ENCODE measurements around the gene CLEC9A. TPM values are rescaled to one million over a fixed set of nuclear protein-coding genes. Genes with fewer than 3 reads are reported as not detected.
"Not testable (repeated sequence)": the region's sequence is repeated elsewhere in the genome, so short reads cannot be mapped to it uniquely, and the experiment has no call there.

The CLEC9A gene
- total and polyA plus RNA-seq, 4 donors: 0.03 to 0.14 TPM; not detected in 2

GRCh38 chr12:10025236-10025635 is 5.2 kb upstream of the CLEC9A start:
- H3K4me3 ChIP-seq (ENCODE audit: low read depth in 1 of 3, low read length in 3 of 3): no peak overlapping the region
- H3K9ac ChIP-seq (ENCODE audit: low read depth in 1 of 2, low read length in 2 of 2): no peak overlapping the region
- no peaks in the 10 kb centered on the region for H3K36me3 ChIP-seq (ENCODE audit: control insufficient read depth in 4 of 4, insufficient read depth in 3 of 4, low read depth in 1 of 4, low read length in 3 of 4)
- H3K27me3 ChIP-seq (ENCODE audit: control insufficient read depth in 4 of 4, insufficient read depth in 4 of 4, low read length in 3 of 4): no peaks in the 10 kb centered on the region
- 92% methylated on average over 3 of the region's 3 CpGs for WGBS
- TF ChIP-seq RAD21 (IDR thresholded peaks at IDR 0.05) (no peak), HNF4G (IDR thresholded peaks at IDR 0.05) (no peak), NR2F2 (IDR thresholded peaks at IDR 0.05) (no peak), ZBTB33 (IDR thresholded peaks at IDR 0.05) (no peak), SP1 (IDR thresholded peaks at IDR 0.05) (no peak), EGR1 (IDR thresholded peaks at IDR 0.05; ENCODE audit: low read depth in 2 of 2) (no peak)
- H3K4me1 ChIP-seq (ENCODE audit: control insufficient read depth in 4 of 4, insufficient read depth in 4 of 4, low read length in 3 of 4): no peaks in the 10 kb centered on the region
- DNase-seq (ENCODE audit: low spot score): no peak
- no peak overlapping the region for H3K27ac ChIP-seq (ENCODE audit: low read depth in 1 of 2, low read length in 2 of 2)
- H3K9me3 ChIP-seq (ENCODE audit: control insufficient read depth in 4 of 4, low read length in 3 of 4): no peaks in the 10 kb centered on the region

- DNase-seq (ENCODE audit: low spot score); H3K9ac ChIP-seq (ENCODE audit: low read depth in 1 of 2, low read length in 2 of 2); H3K4me1 ChIP-seq (ENCODE audit: control insufficient read depth in 4 of 4, insufficient read depth in 4 of 4, low read length in 3 of 4); H3K4me3 ChIP-seq (ENCODE audit: low read depth in 1 of 3, low read length in 3 of 3); H3K27ac ChIP-seq (ENCODE audit: low read depth in 1 of 2, low read length in 2 of 2); H3K27me3 ChIP-seq (ENCODE audit: control insufficient read depth in 4 of 4, insufficient read depth in 4 of 4, low read length in 3 of 4); H3K9me3 ChIP-seq (ENCODE audit: control insufficient read depth in 4 of 4, low read length in 3 of 4); H3K36me3 ChIP-seq (ENCODE audit: control insufficient read depth in 4 of 4, insufficient read depth in 3 of 4, low read depth in 1 of 4, low read length in 3 of 4): not testable (repeated sequence)
- 88% methylated on average over 4 of the region's 4 CpGs for WGBS
Observed at GRCh38 chr12:10026666-10027065, 3.8 kb upstream of the CLEC9A start.

DNA sequence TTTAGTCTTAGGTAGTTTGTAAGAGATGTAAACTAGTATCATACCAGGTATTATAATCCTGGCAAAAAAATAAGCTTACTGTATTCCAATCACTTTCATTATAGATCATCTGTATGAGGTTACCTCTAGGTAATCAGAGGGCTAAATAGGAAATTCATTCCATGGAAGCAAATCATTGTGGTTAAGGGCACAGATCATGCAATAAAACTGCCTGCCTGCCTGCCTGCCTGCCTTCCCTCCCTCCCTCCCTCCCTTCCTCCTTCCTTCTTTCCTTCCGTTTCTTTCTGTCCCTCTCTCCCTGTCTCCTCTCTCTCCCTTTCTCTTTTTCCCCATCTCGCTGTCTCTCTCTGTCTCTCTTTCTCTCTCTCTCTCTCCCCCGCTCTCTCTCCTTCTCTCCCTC is 3.2 kb upstream of the CLEC9A start:
- no peaks in the 10 kb centered on the region for H3K36me3 ChIP-seq (ENCODE audit: control insufficient read depth in 4 of 4, insufficient read depth in 3 of 4, low read depth in 1 of 4, low read length in 3 of 4)
- no peaks in the 10 kb centered on the region for H3K4me1 ChIP-seq (ENCODE audit: control insufficient read depth in 4 of 4, insufficient read depth in 4 of 4, low read length in 3 of 4)
- WGBS: 76% methylated on average over 3 of the region's 3 CpGs
- H3K9me3 ChIP-seq (ENCODE audit: control insufficient read depth in 4 of 4, low read length in 3 of 4): no peaks in the 10 kb centered on the region
- TF ChIP-seq ZBTB33 (IDR thresholded peaks at IDR 0.05) (no peak), ATF3 (IDR thresholded peaks at IDR 0.05) (no peak), RAD21 (IDR thresholded peaks at IDR 0.05) (no peak), NR2F2 (IDR thresholded peaks at IDR 0.05) (no peak)
- TF ChIP-seq, protein P1, sequence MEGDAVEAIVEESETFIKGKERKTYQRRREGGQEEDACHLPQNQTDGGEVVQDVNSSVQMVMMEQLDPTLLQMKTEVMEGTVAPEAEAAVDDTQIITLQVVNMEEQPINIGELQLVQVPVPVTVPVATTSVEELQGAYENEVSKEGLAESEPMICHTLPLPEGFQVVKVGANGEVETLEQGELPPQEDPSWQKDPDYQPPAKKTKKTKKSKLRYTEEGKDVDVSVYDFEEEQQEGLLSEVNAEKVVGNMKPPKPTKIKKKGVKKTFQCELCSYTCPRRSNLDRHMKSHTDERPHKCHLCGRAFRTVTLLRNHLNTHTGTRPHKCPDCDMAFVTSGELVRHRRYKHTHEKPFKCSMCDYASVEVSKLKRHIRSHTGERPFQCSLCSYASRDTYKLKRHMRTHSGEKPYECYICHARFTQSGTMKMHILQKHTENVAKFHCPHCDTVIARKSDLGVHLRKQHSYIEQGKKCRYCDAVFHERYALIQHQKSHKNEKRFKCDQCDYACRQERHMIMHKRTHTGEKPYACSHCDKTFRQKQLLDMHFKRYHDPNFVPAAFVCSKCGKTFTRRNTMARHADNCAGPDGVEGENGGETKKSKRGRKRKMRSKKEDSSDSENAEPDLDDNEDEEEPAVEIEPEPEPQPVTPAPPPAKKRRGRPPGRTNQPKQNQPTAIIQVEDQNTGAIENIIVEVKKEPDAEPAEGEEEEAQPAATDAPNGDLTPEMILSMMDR (IDR thresholded peaks at IDR 0.05; ENCODE audit: low read depth, low read length, missing input control): no peak
- no peak for DNase-seq (ENCODE audit: low spot score)
- no peaks in the 10 kb centered on the region for H3K27me3 ChIP-seq (ENCODE audit: control insufficient read depth in 4 of 4, insufficient read depth in 4 of 4, low read length in 3 of 4)
- no peak overlapping the region for H3K4me3 ChIP-seq (ENCODE audit: low read depth in 1 of 3, low read length in 3 of 3)
- no peak overlapping the region for H3K9ac ChIP-seq (ENCODE audit: low read depth in 1 of 2, low read length in 2 of 2)
- no peak overlapping the region for H3K27ac ChIP-seq (ENCODE audit: low read depth in 1 of 2, low read length in 2 of 2)
